Endothelial cell of umbilical vein (primary cell): ENCODE measurements around the gene CLEC16A. TPM values are rescaled to one million over a fixed set of nuclear protein-coding genes. Genes with fewer than 3 reads are reported as not detected.
"Not testable (repeated sequence)": the region's sequence is repeated elsewhere in the genome, so short reads cannot be mapped to it uniquely, and the experiment has no call there.

Experiments
- BruUV-seq: library from RNA; stranded (reverse); fragments of 400-500 nt; replicated peaks from 2 replicates; lab custom pipeline; 2021; lab: Mats Ljungman, UMichigan
- CTCF ChIA-PET: fragments of 300-600, 350-600 bp; sonication (Branson Sonifier 250); formaldehyde crosslinking; loops from one replicate; lab custom pipeline; 2021; ENCODE audit warnings: antibody characterized with exemption, inconsistent platforms; lab: Charles Lee
- POLR2A ChIA-PET: fragments of 300-600, 350-600 bp; sonication (Branson Sonifier 250); formaldehyde crosslinking; loops from one replicate; lab custom pipeline; 2021; ENCODE audit warnings: antibody characterized with exemption, inconsistent platforms; lab: Charles Lee
- DNase-seq: peaks from one replicate; pipeline ENCODE4 v3.0.0-alpha.2; 2011; ENCODE audit warnings: low read depth, low spot score
- FAIRE-seq: peaks from 2 replicates; lab custom pipeline; 2011; peaks lifted over from hg19 to GRCh38; lab: Jason Lieb, UNC
- H2AFZ ChIP-seq: 2 replicates; pipeline ENCODE4 v1.6.0; 2012; ENCODE audit warnings: low read depth, low read length, control low read depth, inconsistent platforms
- H3K27ac ChIP-seq: 2 replicates; pipeline ENCODE4 v1.5.1; 2011; ENCODE audit warnings: low read depth, mild to moderate bottlenecking, control low read depth, low read length, moderate library complexity; ENCODE audit not compliant: insufficient read depth
- H3K27me3 ChIP-seq, 2 experiments: 2 replicates each; pipeline versions ENCODE4 v1.6.0 to v1.6.1; 2011; ENCODE audit warnings: low read length in 2 of 2, mixed read lengths in 1 of 2; ENCODE audit not compliant: control insufficient read depth in 2 of 2, insufficient read depth in 2 of 2
- H3K36me3 ChIP-seq, 2 experiments: 2 replicates in 1 of 2; 3 replicates in 1 of 2; pipeline ENCODE4 v1.5.1; 2011; ENCODE audit warnings: low read length in 2 of 2, mild to moderate bottlenecking in 1 of 2, moderate library complexity in 1 of 2; ENCODE audit not compliant: control insufficient read depth in 2 of 2, insufficient read depth in 2 of 2; ENCODE audit errors: extremely low read depth in 1 of 2
- H3K4me1 ChIP-seq: 3 replicates; pipeline ENCODE4 v1.5.1; 2011; ENCODE audit warnings: mild to moderate bottlenecking, low read length; ENCODE audit not compliant: control insufficient read depth, insufficient read depth; ENCODE audit errors: extremely low read depth
- H3K4me2 ChIP-seq: 2 replicates; pipeline ENCODE4 v1.6.1; 2011; ENCODE audit warnings: low read length, control low read depth, mixed read lengths; ENCODE audit not compliant: insufficient read depth
- H3K4me3 ChIP-seq, 3 experiments: fragments of 200-600 bp in 1 of 3; sonication (generic), shearing (Covaris generic) in 1 of 3; replicated peaks in 1 of 3; 2 replicates each; pipeline ENCODE4 v1.5.1; 2011 to 2016; ENCODE audit warnings: control low read depth in 3 of 3, low read length in 3 of 3, mild to moderate bottlenecking in 2 of 3, inconsistent platforms in 1 of 3, low read depth in 1 of 3, moderate library complexity in 1 of 3; ENCODE audit not compliant: insufficient read depth in 1 of 3
- H3K79me2 ChIP-seq: 2 replicates; pipeline ENCODE4 v1.6.0; 2012; ENCODE audit warnings: low read length, inconsistent platforms; ENCODE audit not compliant: control insufficient read depth, insufficient read depth
- H3K9ac ChIP-seq: replicated peaks from 2 replicates; pipeline ENCODE3; 2011; ENCODE audit warnings: low read length, control low read depth; ENCODE audit not compliant: insufficient read depth; ENCODE audit errors: extremely low read depth
- H3K9me1 ChIP-seq: replicated peaks from 3 replicates; pipeline ENCODE4 v1.6.0; 2011; ENCODE audit warnings: mild to moderate bottlenecking, low read length; ENCODE audit not compliant: control insufficient read depth, insufficient read depth; ENCODE audit errors: extremely low read depth
- H3K9me3 ChIP-seq: replicated peaks from 2 replicates; pipeline ENCODE4 v1.5.1; 2012; ENCODE audit warnings: low read length, inconsistent platforms; ENCODE audit not compliant: control insufficient read depth, insufficient read depth
- H4K20me1 ChIP-seq: replicated peaks from 2 replicates; pipeline ENCODE3; 2011; ENCODE audit warnings: mild to moderate bottlenecking, low read length; ENCODE audit not compliant: control insufficient read depth, insufficient read depth; ENCODE audit errors: extremely low read depth
- CTCF ChIP-seq, 2 donors: IDR thresholded peaks; 1 replicate in 1 of 2; 2 replicates in 1 of 2; pipeline ENCODE4 v1.5.1; 2011; ENCODE audit warnings: low read length in 2 of 2, mild to moderate bottlenecking in 2 of 2, moderate library complexity in 2 of 2, control low read depth in 1 of 2, inconsistent platforms in 1 of 2, low read depth in 1 of 2; ENCODE audit not compliant: insufficient read depth in 1 of 2; ENCODE audit errors: extremely low read depth in 1 of 2
- EZH2 ChIP-seq: IDR thresholded peaks from 2 replicates; pipeline ENCODE4 v1.6.1; 2012; ENCODE audit warnings: borderline replicate concordance, low read depth, mild to moderate bottlenecking, moderate library complexity, low read length, inconsistent platforms; ENCODE audit not compliant: severe bottlenecking
- FOS ChIP-seq: IDR thresholded peaks from 2 replicates; pipeline ENCODE4 v1.6.1; 2011; ENCODE audit warnings: mild to moderate bottlenecking, low read length, moderate library complexity, borderline replicate concordance; ENCODE audit not compliant: insufficient read depth
- GATA2 ChIP-seq: IDR thresholded peaks from 2 replicates; pipeline ENCODE4 v1.7.0; 2011; ENCODE audit warnings: low read depth, mild to moderate bottlenecking, moderate library complexity, mixed read lengths, low read length; ENCODE audit not compliant: insufficient read length, insufficient read depth
- JUN ChIP-seq: IDR thresholded peaks from 2 replicates; pipeline ENCODE4 v1.6.1; 2011; ENCODE audit warnings: borderline replicate concordance, low read depth; ENCODE audit not compliant: insufficient read length, insufficient read depth
- MAX ChIP-seq: IDR thresholded peaks from 2 replicates; pipeline ENCODE4 v1.6.1; 2011; ENCODE audit not compliant: insufficient read depth, insufficient read length
- MYC ChIP-seq: IDR thresholded peaks from one replicate; pipeline ENCODE4 v1.6.1; 2011; ENCODE audit warnings: mild to moderate bottlenecking, low read depth, low read length
- POLR2A ChIP-seq: IDR thresholded peaks from 2 replicates; pipeline ENCODE4 v1.6.1; 2012; ENCODE audit warnings: low read depth, mild to moderate bottlenecking, control low read depth, low read length
- POLR2AphosphoS5 ChIP-seq: IDR thresholded peaks from 2 replicates; pipeline ENCODE4 v1.6.1; 2012; ENCODE audit warnings: low read depth, mild to moderate bottlenecking, control low read depth, low read length, moderate library complexity; ENCODE audit not compliant: insufficient read depth
- dilution Hi-C: fragments of 300-500 bp; cut with MboI; formaldehyde crosslinking; loops from one replicate; pipeline ENCODE4 v1.15.0; 2019; ENCODE audit warnings: low sequenced_read_pairs; ENCODE audit not compliant: extremely low pct_ligation_motif_present
- intact Hi-C: fragments of 100-400 bp; cut with micrococcal nuclease; formaldehyde crosslinking; loops from one replicate; pipeline ENCODE4 v1.10.0; 2022
- polyA plus RNA-seq, 4 experiments: library from polyadenylated mRNA; depleted of rRNA in 3 of 4; stranded (reverse) in 3 of 4; unstranded in 1 of 4; fragments of >200 nt; gene quantifications; 2 replicates each; pipeline versions ENCODE4 v1.2.1 to v1.2.3, GENCODE V29; 2011 to 2012; ENCODE audit warnings: missing spikeins in 1 of 4
- total RNA-seq: library from RNA; stranded (reverse); gene quantifications from 2 replicates; pipeline ENCODE4 v1.2.3, GENCODE V29; 2021

The CLEC16A gene
- total and polyA plus RNA-seq, 2 donors (not counting 3 experiments of a cell fraction or from before 2014, with no cell fraction given) = 11.4 to 23.3 TPM

GRCh38 chr16:10966129-10966528 is 21.8 kb downstream of the CLEC16A start:
- Histone ChIP-seq H3K27me3 (no peaks in the 10 kb centered on the region), H3K4me2 (no peak overlapping the region), H3K27ac (no peak overlapping the region), H3K9me1 (no peaks in the 10 kb centered on the region), H3K4me1 (no peaks in the 10 kb centered on the region), H3K36me3 (peaks cover 4 to 6% of the 10 kb centered on the region in 2 experiments), H3K79me2 (no peaks in the 10 kb centered on the region), H3K9ac (no peak overlapping the region), H4K20me1 (no peaks in the 10 kb centered on the region), H3K4me3 (no peak overlapping the region), H2AFZ (no peak overlapping the region), H3K9me3 (no peaks in the 10 kb centered on the region)
- POLR2A ChIA-PET = no interaction called here
- FAIRE-seq (no peak), DNase-seq (peak; percentile 47)
- no TSS peak for BruUV-seq
- dilution Hi-C loops (no loop called here), intact Hi-C loops (no loop called here)
- CTCF ChIA-PET = interaction anchor here (1.9 to 12.3 kb wide), 2 partner anchors 12 to 291 kb away, joined by 5 to 347 read pairs; partner anchors contain the start of gene SOCS1
- TF ChIP-seq MYC = no peak
- TF ChIP-seq POLR2AphosphoS5 = no peak
- no peak for TF ChIP-seq CTCF (IDR thresholded peaks at IDR 0.05; ENCODE audit: extremely low read depth in 1 of 2, insufficient read depth in 1 of 2, low read depth in 1 of 2, low read length in 2 of 2)
- no peak for TF ChIP-seq MAX
- no peak for TF ChIP-seq POLR2A
- no peak for TF ChIP-seq EZH2
- no peak for TF ChIP-seq GATA2
- TF ChIP-seq JUN = no peak
- TF ChIP-seq FOS = no peak

- H3K9ac ChIP-seq, H3K79me2 ChIP-seq, H3K36me3 ChIP-seq, H3K4me1 ChIP-seq, dilution Hi-C loops, POLR2A ChIA-PET, H4K20me1 ChIP-seq, H3K4me3 ChIP-seq, H3K27ac ChIP-seq, H3K4me2 ChIP-seq, H3K9me3 ChIP-seq, DNase-seq, H2AFZ ChIP-seq, H3K9me1 ChIP-seq, intact Hi-C loops, FAIRE-seq, H3K27me3 ChIP-seq, BruUV-seq: not testable (repeated sequence)
- CTCF ChIA-PET = interaction anchor here (1.9 to 12.3 kb wide), 2 partner anchors 13 to 291 kb away, joined by 5 to 347 read pairs; partner anchors contain the start of gene SOCS1
Measured at GRCh38 chr16:10966559-10966958, 22.2 kb downstream of the CLEC16A start.
